ES-I3 (cell line): ENCODE data around the gene PMPCA.
"Not testable (repeated sequence)": the region's sequence is repeated elsewhere in the genome, so short reads cannot be mapped to it uniquely, and the experiment has no call there.

Experiments
- H3K36me3 ChIP-seq: 2 replicates; pipeline ENCODE4 v1.6.1; 2013; ENCODE audit warnings: mild to moderate bottlenecking, low read length, control low read depth, moderate library complexity; ENCODE audit not compliant: insufficient read depth
- H3K4me1 ChIP-seq: 2 replicates; pipeline ENCODE4 v1.6.1; 2013; ENCODE audit warnings: mild to moderate bottlenecking, control low read depth, low read length; ENCODE audit not compliant: insufficient read depth
- H3K9ac ChIP-seq: 2 replicates; pipeline ENCODE4 v1.6.1; 2013; ENCODE audit warnings: low read depth, mild to moderate bottlenecking, low read length, moderate library complexity
- H3K9me3 ChIP-seq: 2 replicates; pipeline ENCODE4 v1.6.1; 2013; ENCODE audit warnings: mild to moderate bottlenecking, low read length, moderate library complexity; ENCODE audit not compliant: control insufficient read depth, insufficient read depth

The PMPCA gene

GRCh38 chr9:136405904-136406303 lies 4.6 kb upstream of the PMPCA start:
- H3K4me1 ChIP-seq, H3K9ac ChIP-seq, H3K9me3 ChIP-seq: not testable (repeated sequence)
- H3K36me3 ChIP-seq: peaks cover 26% of the 10 kb centered on the region

GRCh38 chr9:136407061-136407460 lies 3.4 kb upstream of the PMPCA start:
- H3K4me1 ChIP-seq, H3K9ac ChIP-seq, H3K9me3 ChIP-seq: not testable (repeated sequence)
- H3K36me3 ChIP-seq: peaks cover 22% of the 10 kb centered on the region

DNA sequence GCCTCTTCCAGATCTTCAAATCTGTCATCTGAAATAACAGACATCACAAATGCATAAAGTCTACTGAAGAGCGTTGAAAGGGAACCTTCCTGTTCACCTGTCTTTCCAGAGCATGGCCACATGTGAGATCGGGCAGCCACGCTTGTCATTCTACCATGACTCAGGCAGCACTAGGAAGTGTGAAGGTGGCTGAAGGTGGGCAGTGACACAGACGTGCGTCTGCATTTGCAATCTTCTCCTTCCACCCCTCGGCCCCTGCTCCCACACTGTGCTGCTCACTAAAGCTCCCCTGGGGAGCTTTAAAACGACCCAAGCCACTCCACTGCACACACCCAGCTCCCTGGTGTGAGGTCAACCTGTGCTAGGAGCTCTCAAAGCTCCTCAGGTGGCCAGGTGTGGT lies 2.5 kb upstream of the PMPCA start:
- Histone ChIP-seq H3K36me3 (peaks cover 25% of the 10 kb centered on the region), H3K9ac (no peak overlapping the region)

DNA sequence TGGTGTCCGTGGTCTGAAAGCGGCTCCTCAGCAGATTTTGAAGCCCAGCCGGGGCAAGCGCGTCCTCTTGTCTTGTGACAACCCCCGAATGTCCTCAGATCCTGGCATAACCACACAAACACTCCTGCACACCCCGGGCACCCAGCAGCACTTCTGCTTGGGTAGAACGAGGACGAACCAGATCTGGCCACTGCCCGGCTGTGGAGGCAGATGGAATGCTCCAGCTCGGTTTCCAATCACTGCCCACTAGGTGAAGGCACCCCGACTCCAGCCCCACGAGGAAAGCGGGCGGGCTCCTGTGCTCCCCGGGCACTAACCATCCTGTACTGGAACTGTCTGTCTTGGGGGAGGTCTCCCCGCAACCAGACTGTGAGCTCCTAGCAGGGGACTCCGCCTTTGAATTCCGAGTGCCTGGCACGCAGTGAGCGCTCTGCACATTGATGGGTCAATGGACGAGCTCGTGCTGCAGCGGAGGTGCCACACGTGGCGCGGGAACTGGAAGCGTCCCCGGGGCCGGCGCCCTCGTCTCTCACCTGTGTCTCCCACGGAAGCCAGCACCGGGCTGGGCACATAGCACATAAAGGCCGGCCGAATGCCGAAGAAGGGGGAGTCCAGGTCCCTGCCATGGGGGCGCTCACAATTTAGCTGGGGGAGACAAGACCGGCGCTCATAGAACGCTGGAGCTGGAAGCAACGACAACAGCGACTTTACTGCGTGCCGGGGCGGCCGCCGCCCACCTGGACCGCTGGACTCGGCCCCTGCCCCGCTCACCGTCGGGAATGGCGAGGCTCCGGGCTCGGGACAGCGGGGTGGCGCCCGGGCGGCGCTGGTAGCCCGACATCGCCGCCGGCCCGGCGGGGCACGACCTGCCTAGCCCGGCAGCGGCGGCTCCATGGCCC lies 652 bp upstream of the PMPCA start:
- H3K9me3 ChIP-seq: no peaks in the 10 kb centered on the region
- H3K9ac ChIP-seq: peak overlapping the region; percentile 74
- no peaks in the 10 kb centered on the region; the same call in 1 of the 2 replicates for H3K4me1 ChIP-seq
- peaks cover 27% of the 10 kb centered on the region for H3K36me3 ChIP-seq

More for the DNA sequence above, 2.5 kb upstream of the PMPCA start:
- Histone ChIP-seq H3K9me3 (no peaks in the 10 kb centered on the region), H3K4me1 (no peaks in the 10 kb centered on the region; the same call in 1 of the 2 replicates)

DNA sequence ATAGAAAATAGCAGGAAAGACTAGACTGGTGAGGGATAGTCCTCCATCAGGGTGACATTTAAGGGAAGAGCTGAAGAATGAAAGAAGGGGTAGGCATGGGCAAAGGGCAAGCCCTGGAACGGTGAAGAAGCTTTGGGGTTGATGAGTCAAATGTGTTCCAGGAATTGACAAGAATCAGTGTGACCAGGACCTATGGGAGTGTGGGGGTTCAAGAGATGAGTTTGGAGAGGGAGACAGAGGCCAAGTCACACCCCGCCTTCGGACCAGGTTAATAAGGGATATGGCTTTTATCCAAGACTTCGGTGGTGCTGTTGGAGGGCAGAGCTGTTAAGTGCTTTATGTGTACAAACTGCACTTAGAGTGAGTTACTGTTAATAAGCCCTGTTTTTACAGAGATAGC lies 920 bp downstream of the PMPCA start:
- Histone ChIP-seq H3K36me3 (peaks cover 23% of the 10 kb centered on the region; the same call in 1 of the 2 replicates), H3K9me3 (no peaks in the 10 kb centered on the region), H3K4me1 (no peaks in the 10 kb centered on the region; the same call in 1 of the 2 replicates), H3K9ac (peak overlapping the region; percentile 73)

- H3K9me3 ChIP-seq: no peaks in the 10 kb centered on the region
- H3K36me3 ChIP-seq: peaks cover 26% of the 10 kb centered on the region
- no peaks in the 10 kb centered on the region; the same call in 1 of the 2 replicates for H3K4me1 ChIP-seq
- H3K9ac ChIP-seq: no peak overlapping the region
Measured at GRCh38 chr9:136412962-136413361, 2.5 kb downstream of the PMPCA start.

- Histone ChIP-seq H3K36me3 (peaks cover 35% of the 10 kb centered on the region), H3K9me3 (no peaks in the 10 kb centered on the region), H3K9ac (no peak overlapping the region), H3K4me1 (no peaks in the 10 kb centered on the region; the same call in 1 of the 2 replicates)
Measured at GRCh38 chr9:136416427-136416826, 6.0 kb downstream of the PMPCA start.

DNA sequence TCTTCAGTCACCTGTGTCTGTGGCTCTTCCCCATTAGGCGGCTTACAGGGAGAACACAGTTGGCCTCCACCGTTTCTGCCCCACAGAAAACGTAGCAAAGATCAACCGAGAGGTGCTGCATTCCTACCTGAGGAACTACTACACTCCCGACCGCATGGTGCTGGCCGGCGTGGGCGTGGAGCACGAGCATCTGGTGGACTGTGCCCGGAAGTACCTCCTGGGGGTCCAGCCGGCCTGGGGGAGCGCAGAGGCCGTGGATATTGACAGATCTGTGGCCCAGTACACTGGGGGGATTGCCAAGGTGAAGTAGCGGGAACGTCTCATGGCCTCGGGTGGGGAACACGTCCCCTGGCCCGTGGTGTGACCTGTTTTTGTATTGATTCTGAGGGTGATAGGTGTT lies 6.5 kb downstream of the PMPCA start:
- Histone ChIP-seq H3K9me3 (no peaks in the 10 kb centered on the region), H3K4me1 (no peaks in the 10 kb centered on the region), H3K9ac (no peak overlapping the region), H3K36me3 (peaks cover 35% of the 10 kb centered on the region)

GRCh38 chr9:136418182-136419091 lies 8.0 kb downstream of the PMPCA start:
- Histone ChIP-seq H3K9ac (no peak overlapping the region), H3K4me1 (no peaks in the 10 kb centered on the region), H3K9me3 (no peaks in the 10 kb centered on the region), H3K36me3 (peaks cover 30% of the 10 kb centered on the region)

- Histone ChIP-seq H3K9me3 (no peaks in the 10 kb centered on the region), H3K4me1 (no peaks in the 10 kb centered on the region), H3K36me3 (peaks cover 30% of the 10 kb centered on the region)
Measured at GRCh38 chr9:136419092-136419420, 8.6 kb downstream of the PMPCA start.

GRCh38 chr9:136421791-136422190 lies 11.3 kb downstream of the PMPCA start:
- Histone ChIP-seq H3K4me1 (no peaks in the 10 kb centered on the region), H3K9ac (no peak overlapping the region), H3K36me3 (peaks cover 24% of the 10 kb centered on the region), H3K9me3 (no peaks in the 10 kb centered on the region)

More at GRCh38 chr9:136419092-136419420, 8.6 kb downstream of the PMPCA start:
- no peak overlapping the region for H3K9ac ChIP-seq

- Histone ChIP-seq H3K36me3 (peaks cover 18% of the 10 kb centered on the region), H3K4me1 (no peaks in the 10 kb centered on the region), H3K9ac (no peak overlapping the region), H3K9me3 (no peaks in the 10 kb centered on the region)
Measured at GRCh38 chr9:136422876-136423275, 12.4 kb downstream of the PMPCA start.

DNA sequence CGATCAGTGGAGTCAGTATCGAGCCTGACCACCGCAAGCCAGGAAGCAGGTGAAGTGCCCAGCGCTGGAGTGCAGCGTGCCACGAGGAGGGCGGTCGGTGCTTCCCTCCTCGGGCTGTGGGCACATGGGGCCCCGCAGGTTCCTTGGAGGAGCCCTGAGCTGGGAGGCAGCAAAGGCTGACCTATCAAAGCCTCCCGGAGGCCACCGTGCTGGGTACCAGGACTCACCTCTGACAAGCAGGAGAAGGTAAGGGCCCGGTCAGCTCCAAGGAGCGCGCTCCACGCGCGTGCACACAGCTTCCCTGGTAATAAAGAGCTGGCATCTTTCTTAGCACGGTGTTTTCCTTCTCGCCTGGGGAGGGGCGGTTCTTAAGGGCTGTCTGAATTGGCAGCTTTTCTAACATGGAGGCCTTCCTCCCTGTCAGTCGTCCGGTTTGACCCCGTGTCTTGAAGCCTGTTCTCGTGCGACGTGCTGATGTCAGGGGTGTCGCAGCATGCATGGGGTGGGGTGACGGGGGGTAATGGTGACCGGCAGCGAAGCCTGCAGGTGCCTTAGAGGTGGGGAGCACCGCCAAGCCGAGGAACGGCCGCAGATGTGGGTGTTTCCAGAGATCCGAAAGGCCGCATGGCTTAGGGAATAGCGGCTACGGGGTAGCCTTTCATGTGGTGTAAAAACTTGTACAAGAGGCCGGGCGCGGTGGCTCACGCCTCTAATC lies 13.1 kb downstream of the PMPCA start:
- no peak overlapping the region for H3K9ac ChIP-seq
- H3K9me3 ChIP-seq: no peaks in the 10 kb centered on the region
- H3K36me3 ChIP-seq: peaks cover 17% of the 10 kb centered on the region
- no peaks in the 10 kb centered on the region for H3K4me1 ChIP-seq

GRCh38 chr9:136424750-136425362 lies 14.4 kb downstream of the PMPCA start:
- H3K9ac ChIP-seq: no peak overlapping the region
- H3K36me3 ChIP-seq: peaks cover 12% of the 10 kb centered on the region
- no peaks in the 10 kb centered on the region for H3K4me1 ChIP-seq
- no peaks in the 10 kb centered on the region for H3K9me3 ChIP-seq
